ENCODE measurements around the gene GAL3ST2.

- no peak for TF ChIP-seq CTCF (IDR thresholded peaks at IDR 0.05; ENCODE audit: low read depth, low read length, missing input control)
- TF ChIP-seq EGR1 (IDR thresholded peaks at IDR 0.05; ENCODE audit: low read depth in 2 of 2), result no peak
- TF ChIP-seq GABPA (IDR thresholded peaks at IDR 0.05 in 1 of 2, conservative IDR thresholded peaks at IDR 0.05 in 1 of 2), result no peak
Measured at GRCh38 chr2:241751776-241752175, 24.8 kb upstream of the GAL3ST2 start.
